Femur (tissue), 1 donor: ENCODE results near the gene FBXO34.
"Not testable (repeated sequence)": the region's sequence is repeated elsewhere in the genome, so short reads cannot be mapped to it uniquely, and the experiment has no call there.

Source experiments
- DNase-seq: peaks from one replicate; pipeline ENCODE4 v3.0.0-alpha.2; 2017

Gene FBXO34

GRCh38 chr14:55274146-55274545, 2.9 kb downstream of the FBXO34 start:
- DNase-seq: no peak

GRCh38 chr14:55274751-55275150, 3.5 kb downstream of the FBXO34 start:
- DNase-seq: no peak

- no peak for DNase-seq
Measured at GRCh38 chr14:55276736-55277135, 5.5 kb downstream of the FBXO34 start.

GRCh38 chr14:55277972-55278740, 6.9 kb downstream of the FBXO34 start:
- no peak for DNase-seq

GRCh38 chr14:55279384-55279783, 8.2 kb downstream of the FBXO34 start:
- DNase-seq: no peak

- DNase-seq: no peak
Measured at GRCh38 chr14:55281316-55281839, 10.2 kb downstream of the FBXO34 start.

GRCh38 chr14:55285048-55285652, 13.9 kb downstream of the FBXO34 start:
- no peak for DNase-seq

- DNase-seq: no peak
Measured at GRCh38 chr14:55288439-55288838, 17.2 kb downstream of the FBXO34 start.

- no peak for DNase-seq
Measured at GRCh38 chr14:55291480-55292081, 20.4 kb downstream of the FBXO34 start.

GRCh38 chr14:55294603-55295002, 23.4 kb downstream of the FBXO34 start:
- DNase-seq: no peak

GRCh38 chr14:55297611-55298499, 26.6 kb downstream of the FBXO34 start:
- DNase-seq: no peak

- no peak for DNase-seq
Measured at GRCh38 chr14:55298500-55298822, 27.2 kb downstream of the FBXO34 start.

GRCh38 chr14:55301437-55302121, 30.4 kb downstream of the FBXO34 start:
- peak; percentile 23 for DNase-seq

- DNase-seq: no peak
Measured at GRCh38 chr14:55302367-55303124, 31.3 kb downstream of the FBXO34 start.

- no peak for DNase-seq
Measured at GRCh38 chr14:55303125-55303499, 31.9 kb downstream of the FBXO34 start.

GRCh38 chr14:55303691-55304145, 32.5 kb downstream of the FBXO34 start:
- DNase-seq: no peak

- DNase-seq: no peak
Measured at GRCh38 chr14:55306938-55307589, 35.8 kb downstream of the FBXO34 start.

GRCh38 chr14:55309154-55309553, 37.9 kb downstream of the FBXO34 start:
- no peak for DNase-seq

GRCh38 chr14:55309761-55310365, 38.6 kb downstream of the FBXO34 start:
- no peak for DNase-seq

- not testable (repeated sequence) for DNase-seq
Measured at GRCh38 chr14:55312379-55313030, 41.3 kb downstream of the FBXO34 start.
